DOHH2 (cell line): ENCODE results near the gene GABRB1.

ENCODE experiments used
- EZH2phosphoT487 ChIP-seq: fragments of 200-600 bp; sonication (generic); IDR thresholded peaks from 2 replicates; pipeline ENCODE4 v1.6.1; 2017; ENCODE audit warnings: borderline replicate concordance, mild to moderate bottlenecking, antibody characterized with exemption, low read length, moderate library complexity, mixed read lengths
- TF ChIP-seq, protein P1 (sequence below): fragments of 200-600 bp; sonication (generic); IDR thresholded peaks from one replicate; pipeline ENCODE4 v1.5.1; 2014; ENCODE audit warnings: antibody characterized with exemption, mild to moderate bottlenecking, low read depth, low read length; ENCODE audit not compliant: poor library complexity, severe bottlenecking

DNA sequence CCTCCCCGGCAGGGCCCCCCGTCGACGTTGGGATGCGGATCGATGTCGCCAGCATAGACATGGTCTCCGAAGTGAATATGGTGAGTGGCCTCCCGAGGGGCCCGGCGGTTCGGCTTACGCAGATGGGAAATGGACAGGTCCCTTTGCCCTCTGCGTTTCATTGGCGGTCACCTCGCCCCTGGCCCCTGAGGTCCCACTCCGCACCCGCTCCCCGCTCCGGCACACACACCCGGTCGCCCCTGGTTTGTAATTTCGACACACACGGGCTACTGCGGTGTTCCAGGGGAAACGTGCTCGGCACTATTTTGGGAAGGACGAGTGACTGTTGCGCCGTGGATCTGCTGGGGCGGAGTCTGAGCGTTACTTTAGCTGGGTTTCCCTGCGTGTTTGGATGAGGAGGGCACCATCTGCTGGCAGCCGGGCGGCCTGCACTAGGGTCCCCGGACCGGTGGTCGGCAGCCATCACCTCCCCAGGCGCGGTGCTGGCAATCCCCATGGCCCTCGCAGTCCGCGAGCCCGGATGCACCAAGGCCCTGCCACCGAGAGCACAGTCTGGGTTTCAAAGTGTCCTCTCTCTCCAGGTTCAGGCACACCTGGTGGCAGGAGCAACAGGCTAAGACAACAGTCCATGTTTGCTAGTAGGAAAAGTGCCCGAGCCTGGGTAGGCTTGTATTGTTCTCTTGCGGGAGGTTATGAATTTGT is 1.2 kb downstream of the GABRB1 start:
- TF ChIP-seq, protein P1, sequence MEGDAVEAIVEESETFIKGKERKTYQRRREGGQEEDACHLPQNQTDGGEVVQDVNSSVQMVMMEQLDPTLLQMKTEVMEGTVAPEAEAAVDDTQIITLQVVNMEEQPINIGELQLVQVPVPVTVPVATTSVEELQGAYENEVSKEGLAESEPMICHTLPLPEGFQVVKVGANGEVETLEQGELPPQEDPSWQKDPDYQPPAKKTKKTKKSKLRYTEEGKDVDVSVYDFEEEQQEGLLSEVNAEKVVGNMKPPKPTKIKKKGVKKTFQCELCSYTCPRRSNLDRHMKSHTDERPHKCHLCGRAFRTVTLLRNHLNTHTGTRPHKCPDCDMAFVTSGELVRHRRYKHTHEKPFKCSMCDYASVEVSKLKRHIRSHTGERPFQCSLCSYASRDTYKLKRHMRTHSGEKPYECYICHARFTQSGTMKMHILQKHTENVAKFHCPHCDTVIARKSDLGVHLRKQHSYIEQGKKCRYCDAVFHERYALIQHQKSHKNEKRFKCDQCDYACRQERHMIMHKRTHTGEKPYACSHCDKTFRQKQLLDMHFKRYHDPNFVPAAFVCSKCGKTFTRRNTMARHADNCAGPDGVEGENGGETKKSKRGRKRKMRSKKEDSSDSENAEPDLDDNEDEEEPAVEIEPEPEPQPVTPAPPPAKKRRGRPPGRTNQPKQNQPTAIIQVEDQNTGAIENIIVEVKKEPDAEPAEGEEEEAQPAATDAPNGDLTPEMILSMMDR = peak; percentile 66
- no peak for TF ChIP-seq EZH2phosphoT487
